HCT116 (cell line): ENCODE results near the gene CCSER1. TPM values are rescaled to one million over a fixed set of nuclear protein-coding genes. Genes with fewer than 3 reads are reported as not detected.
"Not testable (repeated sequence)": the region's sequence is repeated elsewhere in the genome, so short reads cannot be mapped to it uniquely, and the experiment has no call there.

Source experiments
- ATAC-seq: fragments of 200-7000 bp; cut with Tn5 transposase; 2 replicates; pipeline ENCODE4 v1.9.1; 2020; ENCODE audit warnings: mild to moderate bottlenecking, moderate library complexity
- BruUV-seq: library from RNA; stranded (reverse); fragments of 400-500 nt; replicated peaks from 2 replicates; lab custom pipeline; 2021; lab: Mats Ljungman, UMichigan
- CTCF ChIA-PET: fragments of 300-600 bp; sonication (Branson Sonifier 250); formaldehyde crosslinking; loops from one replicate; lab custom pipeline; 2021; ENCODE audit warnings: antibody characterized with exemption; lab: Charles Lee
- POLR2A ChIA-PET: fragments of 300-600, 350-600 bp; sonication (Branson Sonifier 250); formaldehyde crosslinking; loops from one replicate; lab custom pipeline; 2021; ENCODE audit warnings: antibody characterized with exemption; lab: Charles Lee
- RAD21 ChIA-PET, 2 experiments: fragments of 300-600 bp; sonication (Branson Sonifier 250); formaldehyde crosslinking; loops; one replicate each; lab custom pipeline; 2023; ENCODE audit warnings: low total read pairs in 2 of 2; ENCODE audit not compliant: uncharacterized antibody in 2 of 2, unreplicated experiment in 2 of 2, low non-redundant PET in 1 of 2; lab: Charles Lee
- DNase-seq: peaks from one replicate; pipeline ENCODE4 v3.0.0-alpha.2; 2010; ENCODE audit warnings: low read depth, low spot score
- H2AFZ ChIP-seq: fragments of 200-600 bp; shearing (Covaris generic), sonication (generic); 2 replicates; pipeline ENCODE4 v1.6.1; 2017; ENCODE audit warnings: low read depth, mixed run types, mixed read lengths, antibody characterized with exemption, low read length; ENCODE audit not compliant: poor library complexity, severe bottlenecking
- H3K27ac ChIP-seq: 2 replicates; pipeline ENCODE4 v1.5.1; 2012; ENCODE audit warnings: low read depth, low read length
- H3K27me3 ChIP-seq: fragments of 200-600 bp; sonication (generic); 2 replicates; pipeline ENCODE4 v1.6.1; 2016; ENCODE audit warnings: mixed run types, low read length, mixed read lengths; ENCODE audit not compliant: insufficient read depth
- H3K36me3 ChIP-seq, 2 experiments: fragments of 200-500 bp in 1 of 2; fragments of 200-600 bp in 1 of 2; sonication (Bioruptor generic) in 1 of 2; sonication (generic) in 1 of 2; 2 replicates each; pipeline versions ENCODE4 v1.5.1 to v1.6.1; 2014 to 2016; ENCODE audit warnings: low read length in 2 of 2, inconsistent platforms in 1 of 2, mixed read lengths in 1 of 2, mixed run types in 1 of 2; ENCODE audit not compliant: insufficient read depth in 2 of 2, control insufficient read depth in 1 of 2
- H3K4me1 ChIP-seq, 2 experiments: fragments of 200-600 bp in 1 of 2; sonication (generic) in 1 of 2; 2 replicates each; pipeline versions ENCODE4 v1.5.1 to v1.6.1; 2012 to 2017; ENCODE audit warnings: low read length in 2 of 2, inconsistent platforms in 1 of 2, mild to moderate bottlenecking in 1 of 2, mixed read lengths in 1 of 2, mixed run types in 1 of 2, moderate library complexity in 1 of 2; ENCODE audit not compliant: insufficient read depth in 2 of 2, control insufficient read depth in 1 of 2
- H3K4me2 ChIP-seq: fragments of 200-600 bp; sonication (generic); 2 replicates; pipeline ENCODE4 v1.6.1; 2017; ENCODE audit warnings: mixed run types, low read length, mixed read lengths
- H3K4me3 ChIP-seq, 2 experiments: fragments of 200-600 bp in 1 of 2; sonication (generic) in 1 of 2; replicated peaks in 1 of 2; 2 replicates each; pipeline ENCODE4 v1.5.1; 2011 to 2016; ENCODE audit warnings: low read length in 2 of 2, control low read depth in 1 of 2, low read depth in 1 of 2, mild to moderate bottlenecking in 1 of 2, mixed read lengths in 1 of 2, mixed run types in 1 of 2
- H3K79me2 ChIP-seq: fragments of 200-600 bp; sonication (generic); 2 replicates; pipeline ENCODE4 v1.6.1; 2017; ENCODE audit warnings: mild to moderate bottlenecking, mixed run types, low read length, moderate library complexity, mixed read lengths; ENCODE audit not compliant: insufficient read depth
- H3K9ac ChIP-seq: fragments of 200-600 bp; sonication (generic); 2 replicates; pipeline ENCODE4 v1.6.1; 2016; ENCODE audit warnings: low read length, mixed read lengths
- H3K9me2 ChIP-seq: fragments of 200-600 bp; sonication (generic), shearing (Covaris generic); 2 replicates; pipeline ENCODE4 v1.6.1; 2017; ENCODE audit warnings: mixed run types, mild to moderate bottlenecking, moderate library complexity; ENCODE audit not compliant: insufficient read depth
- H3K9me3 ChIP-seq, 2 experiments: fragments of 200-500 bp in 1 of 2; fragments of 200-600 bp in 1 of 2; sonication (Bioruptor generic) in 1 of 2; sonication (generic) in 1 of 2; 2 replicates each; pipeline ENCODE4 v1.6.1; 2014 to 2017; ENCODE audit warnings: low read length in 2 of 2, mixed read lengths in 2 of 2, inconsistent platforms in 1 of 2, low read depth in 1 of 2, mild to moderate bottlenecking in 1 of 2, mixed run types in 1 of 2, moderate library complexity in 1 of 2; ENCODE audit not compliant: control insufficient read depth in 1 of 2, insufficient read depth in 1 of 2
- H4K20me1 ChIP-seq: fragments of 200-600 bp; sonication (generic), shearing (Covaris generic); 2 replicates; pipeline ENCODE4 v1.6.1; 2017; ENCODE audit warnings: mixed run types, mild to moderate bottlenecking, moderate library complexity; ENCODE audit not compliant: insufficient read depth
- CBX3 ChIP-seq: IDR thresholded peaks from 2 replicates; pipeline ENCODE4 v1.6.1; 2012; ENCODE audit warnings: low read depth
- CEBPB ChIP-seq: IDR thresholded peaks from 2 replicates; pipeline ENCODE4 v1.6.1; 2012; ENCODE audit warnings: low read depth
- EGR1 ChIP-seq: IDR thresholded peaks from 2 replicates; pipeline ENCODE4 v1.6.1; 2012; ENCODE audit warnings: low read depth
- FOSL1 ChIP-seq: IDR thresholded peaks from 2 replicates; pipeline ENCODE4 v1.6.1; 2012; ENCODE audit warnings: low read depth
- POLR2A ChIP-seq: IDR thresholded peaks from 2 replicates; pipeline ENCODE4 v1.7.0; 2011; ENCODE audit warnings: borderline replicate concordance; ENCODE audit not compliant: insufficient read depth, insufficient read length; ENCODE audit errors: extremely low read depth
- RAD21 ChIP-seq: IDR thresholded peaks from 2 replicates; pipeline ENCODE4 v1.6.1; 2012; ENCODE audit warnings: low read depth, mild to moderate bottlenecking
- SIN3A ChIP-seq: IDR thresholded peaks from 2 replicates; pipeline ENCODE4 v1.6.1; 2012; ENCODE audit warnings: low read depth
- SP1 ChIP-seq: IDR thresholded peaks from 2 replicates; pipeline ENCODE4 v1.6.1; 2012; ENCODE audit warnings: low read depth
- SRF ChIP-seq: IDR thresholded peaks from 2 replicates; pipeline ENCODE4 v1.6.1; 2012; ENCODE audit warnings: low read depth
- TCF7L2 ChIP-seq: IDR thresholded peaks from 2 replicates; pipeline ENCODE4 v1.7.0; 2011; ENCODE audit warnings: borderline replicate concordance, inconsistent platforms; ENCODE audit not compliant: insufficient read depth, insufficient read length; ENCODE audit errors: extremely low read depth
- ZBTB33 ChIP-seq: IDR thresholded peaks from 2 replicates; pipeline ENCODE4 v1.6.1; 2011; ENCODE audit warnings: mild to moderate bottlenecking, low read length, moderate library complexity; ENCODE audit not compliant: insufficient replicate concordance; ENCODE audit errors: extremely low read depth
- ZFX ChIP-seq: fragments of 450-650 bp; IDR thresholded peaks from 2 replicates; pipeline ENCODE4 v1.6.1; 2017
- ZNF274 ChIP-seq: fragments of 200-500 bp; sonication (Bioruptor generic); IDR thresholded peaks from 2 replicates; pipeline ENCODE4 v1.6.1; 2014; ENCODE audit warnings: mild to moderate bottlenecking, low read depth, low read length, inconsistent platforms
- intact Hi-C: fragments of 100-400 bp; cut with micrococcal nuclease; formaldehyde crosslinking; loops from 2 replicates; pipeline ENCODE4 v1.10.0; 2022
- total RNA-seq: library from RNA; stranded (reverse); gene quantifications from one replicate; pipeline ENCODE4 v1.2.1, GENCODE V29; 2021; ENCODE audit not compliant: unreplicated experiment
- TF ChIP-seq, protein P1 (sequence below): IDR thresholded peaks from 2 replicates; pipeline ENCODE4 v1.6.1; 2012; ENCODE audit warnings: low read depth
- TF ChIP-seq, protein P2 (sequence below): IDR thresholded peaks from 2 replicates; pipeline ENCODE4 v1.6.1; 2012
- TF ChIP-seq, protein P3 (sequence below): IDR thresholded peaks from 2 replicates; pipeline ENCODE4 v1.6.1; 2012

CCSER1 gene
- total RNA-seq, 1 experiment from 2014 or later: 6.7 TPM

- intact Hi-C loops: no loop called here
These were observed 762.0 kb downstream of the CCSER1 start for GRCh38 chr4:90889171-90889570.

DNA sequence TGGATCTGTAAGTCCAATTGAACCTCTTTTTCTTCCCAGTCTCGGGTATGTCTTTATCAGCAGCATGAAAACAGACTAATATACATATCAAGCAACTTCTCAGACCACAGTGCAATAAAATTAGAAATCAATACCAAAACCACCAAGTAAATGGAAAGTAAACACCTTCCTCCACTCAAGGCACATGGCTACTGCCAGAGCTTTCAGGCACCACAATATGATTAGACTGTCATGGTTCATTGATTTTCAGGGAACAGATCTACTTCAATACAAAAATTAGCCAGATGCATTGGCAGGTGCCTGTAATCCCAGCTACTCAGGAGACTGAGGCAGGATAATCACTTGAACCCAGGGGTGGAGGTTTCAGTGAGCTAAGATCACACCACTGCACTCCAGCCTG is 776.2 kb downstream of the CCSER1 start:
- H3K9me2 ChIP-seq, H3K36me3 ChIP-seq, H3K9ac ChIP-seq, BruUV-seq, H3K4me3 ChIP-seq, H3K4me2 ChIP-seq, CTCF ChIA-PET, intact Hi-C loops, H3K4me1 ChIP-seq, DNase-seq, H2AFZ ChIP-seq, H3K79me2 ChIP-seq, ATAC-seq, H4K20me1 ChIP-seq, H3K27ac ChIP-seq, RAD21 ChIA-PET, POLR2A ChIA-PET, H3K27me3 ChIP-seq: not testable (repeated sequence)
- peaks cover 0 to 11% of the 10 kb centered on the region in 2 experiments; a peak in 1 of 4 replicates for H3K9me3 ChIP-seq

More at GRCh38 chr4:90889171-90889570, 762.0 kb downstream of the CCSER1 start:
- no peak overlapping the region for H3K4me2 ChIP-seq
- ChIA-PET POLR2A (no interaction called here), RAD21 (no interaction called here)
- no TSS peak for BruUV-seq
- DNase-seq (no peak), ATAC-seq (no peak)
- H3K9me3 ChIP-seq: no peaks in the 10 kb centered on the region
- H3K27me3 ChIP-seq: no peaks in the 10 kb centered on the region
- H3K9ac ChIP-seq: no peak overlapping the region
- no peak overlapping the region for H3K4me3 ChIP-seq
- no peaks in the 10 kb centered on the region for H4K20me1 ChIP-seq
- H3K79me2 ChIP-seq: no peaks in the 10 kb centered on the region
- H3K9me2 ChIP-seq: no peaks in the 10 kb centered on the region
- no peak for TF ChIP-seq CBX3
- TF ChIP-seq EGR1: no peak
- no peak for TF ChIP-seq RAD21
- TF ChIP-seq SIN3A: no peak
- TF ChIP-seq, protein P1, sequence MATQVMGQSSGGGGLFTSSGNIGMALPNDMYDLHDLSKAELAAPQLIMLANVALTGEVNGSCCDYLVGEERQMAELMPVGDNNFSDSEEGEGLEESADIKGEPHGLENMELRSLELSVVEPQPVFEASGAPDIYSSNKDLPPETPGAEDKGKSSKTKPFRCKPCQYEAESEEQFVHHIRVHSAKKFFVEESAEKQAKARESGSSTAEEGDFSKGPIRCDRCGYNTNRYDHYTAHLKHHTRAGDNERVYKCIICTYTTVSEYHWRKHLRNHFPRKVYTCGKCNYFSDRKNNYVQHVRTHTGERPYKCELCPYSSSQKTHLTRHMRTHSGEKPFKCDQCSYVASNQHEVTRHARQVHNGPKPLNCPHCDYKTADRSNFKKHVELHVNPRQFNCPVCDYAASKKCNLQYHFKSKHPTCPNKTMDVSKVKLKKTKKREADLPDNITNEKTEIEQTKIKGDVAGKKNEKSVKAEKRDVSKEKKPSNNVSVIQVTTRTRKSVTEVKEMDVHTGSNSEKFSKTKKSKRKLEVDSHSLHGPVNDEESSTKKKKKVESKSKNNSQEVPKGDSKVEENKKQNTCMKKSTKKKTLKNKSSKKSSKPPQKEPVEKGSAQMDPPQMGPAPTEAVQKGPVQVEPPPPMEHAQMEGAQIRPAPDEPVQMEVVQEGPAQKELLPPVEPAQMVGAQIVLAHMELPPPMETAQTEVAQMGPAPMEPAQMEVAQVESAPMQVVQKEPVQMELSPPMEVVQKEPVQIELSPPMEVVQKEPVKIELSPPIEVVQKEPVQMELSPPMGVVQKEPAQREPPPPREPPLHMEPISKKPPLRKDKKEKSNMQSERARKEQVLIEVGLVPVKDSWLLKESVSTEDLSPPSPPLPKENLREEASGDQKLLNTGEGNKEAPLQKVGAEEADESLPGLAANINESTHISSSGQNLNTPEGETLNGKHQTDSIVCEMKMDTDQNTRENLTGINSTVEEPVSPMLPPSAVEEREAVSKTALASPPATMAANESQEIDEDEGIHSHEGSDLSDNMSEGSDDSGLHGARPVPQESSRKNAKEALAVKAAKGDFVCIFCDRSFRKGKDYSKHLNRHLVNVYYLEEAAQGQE: no peak
- no peak for TF ChIP-seq CEBPB
- TF ChIP-seq ZFX: no peak
- no peak for TF ChIP-seq SP1
- TF ChIP-seq FOSL1: no peak
- TF ChIP-seq SRF: no peak
- TF ChIP-seq, protein P2, sequence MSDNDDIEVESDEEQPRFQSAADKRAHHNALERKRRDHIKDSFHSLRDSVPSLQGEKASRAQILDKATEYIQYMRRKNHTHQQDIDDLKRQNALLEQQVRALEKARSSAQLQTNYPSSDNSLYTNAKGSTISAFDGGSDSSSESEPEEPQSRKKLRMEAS: no peak
- TF ChIP-seq, protein P3, sequence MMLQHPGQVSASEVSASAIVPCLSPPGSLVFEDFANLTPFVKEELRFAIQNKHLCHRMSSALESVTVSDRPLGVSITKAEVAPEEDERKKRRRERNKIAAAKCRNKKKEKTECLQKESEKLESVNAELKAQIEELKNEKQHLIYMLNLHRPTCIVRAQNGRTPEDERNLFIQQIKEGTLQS: no peak
- no peak for TF ChIP-seq ZBTB33
- TF ChIP-seq TCF7L2: no peak
- no peak for TF ChIP-seq POLR2A
- TF ChIP-seq ZNF274: no peak
- TF ChIP-seq, all 23 proteins: peak for 0
- H3K27ac ChIP-seq: no peak overlapping the region
- no peaks in the 10 kb centered on the region for H3K4me1 ChIP-seq
- CTCF ChIA-PET: interaction anchor here (1.0 kb wide), 1 partner anchor 12 kb away, joined by 3 read pairs; no protein-coding TSS in a partner anchor
- H2AFZ ChIP-seq: no peak overlapping the region
- H3K36me3 ChIP-seq: no peaks in the 10 kb centered on the region
